Measurements from ENCODE around the gene AIP. TPM values are rescaled to one million over a fixed set of nuclear protein-coding genes. Genes with fewer than 3 reads are reported as not detected.

Gene AIP
- 72.0 TPM for total RNA-seq

DNA sequence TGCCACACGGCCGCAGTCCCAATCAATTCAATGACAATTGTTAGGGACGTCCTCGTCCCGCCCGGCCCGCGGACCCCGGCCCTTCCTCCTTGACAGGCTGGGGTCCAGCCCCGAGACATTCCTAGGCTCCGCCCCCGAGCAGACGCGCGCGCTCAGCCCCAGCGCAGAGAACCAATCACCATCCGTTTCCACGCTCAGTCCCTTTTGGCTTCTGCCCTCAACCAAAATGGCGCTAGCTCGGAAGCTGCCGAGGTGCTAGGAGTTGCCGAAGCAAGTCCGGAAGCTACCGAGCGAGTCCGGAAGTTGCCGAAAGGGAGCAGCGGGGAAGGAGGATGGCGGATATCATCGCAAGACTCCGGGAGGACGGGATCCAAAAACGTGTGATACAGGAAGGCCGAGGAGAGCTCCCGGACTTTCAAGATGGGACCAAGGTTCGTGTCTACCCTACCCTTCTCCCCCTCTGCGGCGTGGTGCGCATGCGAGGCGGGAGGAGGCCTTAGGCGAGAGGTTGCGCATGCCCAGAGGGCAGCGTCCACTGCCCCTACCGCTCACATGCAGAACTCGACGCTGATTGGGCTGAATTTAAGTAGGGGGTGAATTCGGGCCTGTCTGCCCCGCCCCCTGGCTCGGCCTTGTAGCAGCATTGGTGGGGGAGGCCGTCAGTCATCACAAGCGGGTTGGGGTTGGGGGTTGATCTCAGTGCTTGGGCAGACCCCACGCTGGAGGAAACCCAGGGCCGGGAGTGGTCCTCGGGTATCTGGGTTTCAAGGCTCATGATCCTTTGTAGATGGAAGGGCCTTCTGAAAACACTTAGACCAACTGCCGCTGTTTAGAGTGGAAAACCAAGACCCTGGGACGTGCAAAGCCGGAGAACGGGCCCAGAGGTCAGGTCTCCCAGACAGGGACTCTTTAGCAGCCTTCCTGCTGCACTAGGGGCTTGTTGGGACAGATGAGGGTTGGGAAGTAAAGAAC, at the start of gene AIP:
Gene AIP (plus strand): TSS at position 200 of the 972 bp plus-strand sequence. CDS start 133 bp downstream, at position 333.
- ATAC-seq (peak; percentile 97), DNase-seq (ENCODE audit: low spot score) (peak; percentile 98)
- intact Hi-C loops (cut with DNase I), result no loop called here

DNA sequence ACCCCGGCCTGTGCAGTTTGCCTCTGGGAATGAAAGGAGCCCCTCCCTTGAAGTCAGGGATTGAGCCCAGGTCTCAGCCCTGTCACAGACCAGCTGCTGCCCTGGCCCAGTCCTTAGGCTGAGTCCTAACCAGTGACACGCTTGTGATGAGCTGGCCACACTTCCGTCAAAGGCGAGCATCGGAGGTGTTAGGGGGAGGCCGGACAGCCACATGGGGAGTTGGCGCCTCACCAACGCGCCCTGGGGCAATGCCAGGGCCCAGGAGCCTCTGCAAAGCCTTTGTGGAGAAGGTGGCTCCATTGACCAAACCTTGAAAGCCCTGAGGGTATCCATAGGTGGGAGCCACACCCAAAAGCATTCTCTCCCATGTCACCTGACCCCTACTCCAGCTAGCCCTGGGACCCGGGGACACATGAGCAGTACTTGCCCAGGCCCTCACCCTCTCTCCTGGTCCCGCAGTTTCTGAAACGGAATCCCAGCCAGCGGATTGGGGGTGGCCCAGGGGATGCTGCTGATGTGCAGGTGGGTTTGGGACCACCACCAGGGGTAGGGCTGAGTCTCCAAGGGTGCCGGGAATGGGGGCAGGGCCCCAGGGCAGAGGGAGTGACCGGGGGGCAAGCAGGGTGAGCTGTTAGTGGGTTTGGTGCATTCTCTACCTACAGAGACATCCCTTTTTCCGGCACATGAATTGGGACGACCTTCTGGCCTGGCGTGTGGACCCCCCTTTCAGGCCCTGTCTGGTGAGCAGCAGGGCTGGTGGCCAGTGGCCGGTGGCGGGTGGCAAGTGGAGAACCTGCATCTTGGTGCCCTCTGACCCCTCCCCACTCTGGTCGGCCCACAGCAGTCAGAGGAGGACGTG, 49.1 kb upstream of the AIP start:
- ATAC-seq (no peak), DNase-seq (ENCODE audit: low spot score) (no peak)
- intact Hi-C loops (cut with DNase I), result no loop called here

DNA sequence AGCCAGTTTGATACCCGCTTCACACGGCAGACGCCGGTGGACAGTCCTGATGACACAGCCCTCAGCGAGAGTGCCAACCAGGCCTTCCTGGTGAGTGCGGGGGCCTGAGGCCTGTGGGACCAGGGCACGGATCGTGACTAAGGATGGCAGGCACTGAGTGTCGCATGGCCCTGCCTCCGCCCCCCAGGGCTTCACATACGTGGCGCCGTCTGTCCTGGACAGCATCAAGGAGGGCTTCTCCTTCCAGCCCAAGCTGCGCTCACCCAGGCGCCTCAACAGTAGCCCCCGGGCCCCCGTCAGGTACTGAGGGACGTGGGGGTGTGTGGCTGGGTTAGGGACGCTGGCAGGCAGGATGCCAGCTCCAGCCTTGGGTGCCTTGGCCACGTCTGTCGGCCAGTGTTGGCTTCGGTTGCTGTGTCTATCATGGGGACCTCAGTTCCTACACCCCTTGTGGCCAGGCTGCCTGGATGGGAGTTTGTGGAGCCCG, 48.4 kb upstream of the AIP start:
- intact Hi-C loops (cut with DNase I), result no loop called here
- no peak for ATAC-seq
- DNase-seq (ENCODE audit: low spot score), result no peak

DNA sequence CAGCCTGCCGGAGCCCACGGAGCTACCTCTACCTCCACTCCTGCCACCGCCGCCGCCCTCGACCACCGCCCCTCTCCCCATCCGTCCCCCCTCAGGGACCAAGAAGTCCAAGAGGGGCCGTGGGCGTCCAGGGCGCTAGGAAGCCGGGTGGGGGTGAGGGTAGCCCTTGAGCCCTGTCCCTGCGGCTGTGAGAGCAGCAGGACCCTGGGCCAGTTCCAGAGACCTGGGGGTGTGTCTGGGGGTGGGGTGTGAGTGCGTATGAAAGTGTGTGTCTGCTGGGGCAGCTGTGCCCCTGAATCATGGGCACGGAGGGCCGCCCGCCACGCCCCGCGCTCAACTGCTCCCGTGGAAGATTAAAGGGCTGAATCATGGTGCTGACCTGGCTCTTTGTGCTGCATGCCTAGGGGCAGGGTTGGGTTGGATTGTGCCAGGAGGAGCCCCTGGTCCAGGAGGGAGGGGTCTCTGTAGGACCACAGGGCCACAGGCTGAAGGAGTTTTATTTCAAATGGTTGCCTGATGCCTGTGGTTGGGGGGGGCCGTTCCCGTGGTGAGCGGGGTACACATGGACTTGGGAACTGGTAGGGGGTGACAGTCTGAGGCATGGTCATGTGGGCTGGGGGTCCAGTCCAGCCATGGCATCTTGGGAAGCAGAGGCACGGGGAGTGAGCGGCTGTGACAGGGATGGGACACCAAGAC, 47.6 kb upstream of the AIP start:
- intact Hi-C loops (cut with DNase I), result no loop called here
- ATAC-seq, result no peak
- no peak for DNase-seq (ENCODE audit: low spot score)

DNA sequence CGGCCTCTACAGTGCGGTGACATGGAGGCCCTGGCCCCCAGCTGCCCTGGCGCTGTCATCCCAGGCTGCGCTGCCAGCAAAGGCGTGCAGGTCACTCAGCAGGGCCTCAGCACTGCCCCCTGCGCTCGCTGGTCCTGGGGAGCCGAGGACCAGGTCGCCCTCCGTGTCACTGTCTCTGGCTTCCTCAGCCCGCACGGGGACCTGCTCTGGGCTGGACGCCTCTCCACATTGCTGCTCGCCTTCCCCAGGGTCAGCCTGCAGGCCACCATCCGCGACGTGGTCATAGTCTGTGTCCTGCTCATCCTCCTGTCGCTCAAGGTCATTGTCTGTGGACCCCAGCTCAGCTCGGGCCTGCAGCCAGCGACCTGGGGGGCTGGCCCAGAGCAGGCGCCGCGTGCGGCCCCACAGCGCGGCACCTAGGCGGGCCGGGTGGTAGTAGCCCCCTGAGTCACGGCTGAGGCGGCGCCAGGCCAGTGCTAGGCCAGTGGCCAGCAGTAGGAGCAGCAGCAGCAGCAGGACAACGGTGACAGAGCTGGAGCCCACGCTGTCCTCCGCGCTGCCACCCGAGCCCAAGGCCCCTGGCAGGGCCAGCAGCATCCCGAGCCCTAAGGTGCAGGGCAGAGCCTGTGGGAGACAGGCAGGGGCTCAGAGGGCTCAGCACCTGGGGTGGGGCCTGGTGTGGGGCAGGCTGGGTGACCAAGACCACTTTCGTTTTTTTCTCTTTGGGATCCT, 46.9 kb upstream of the AIP start:
- intact Hi-C loops (cut with DNase I), result no loop called here
- no peak for DNase-seq (ENCODE audit: low spot score)
- ATAC-seq, result no peak

DNA sequence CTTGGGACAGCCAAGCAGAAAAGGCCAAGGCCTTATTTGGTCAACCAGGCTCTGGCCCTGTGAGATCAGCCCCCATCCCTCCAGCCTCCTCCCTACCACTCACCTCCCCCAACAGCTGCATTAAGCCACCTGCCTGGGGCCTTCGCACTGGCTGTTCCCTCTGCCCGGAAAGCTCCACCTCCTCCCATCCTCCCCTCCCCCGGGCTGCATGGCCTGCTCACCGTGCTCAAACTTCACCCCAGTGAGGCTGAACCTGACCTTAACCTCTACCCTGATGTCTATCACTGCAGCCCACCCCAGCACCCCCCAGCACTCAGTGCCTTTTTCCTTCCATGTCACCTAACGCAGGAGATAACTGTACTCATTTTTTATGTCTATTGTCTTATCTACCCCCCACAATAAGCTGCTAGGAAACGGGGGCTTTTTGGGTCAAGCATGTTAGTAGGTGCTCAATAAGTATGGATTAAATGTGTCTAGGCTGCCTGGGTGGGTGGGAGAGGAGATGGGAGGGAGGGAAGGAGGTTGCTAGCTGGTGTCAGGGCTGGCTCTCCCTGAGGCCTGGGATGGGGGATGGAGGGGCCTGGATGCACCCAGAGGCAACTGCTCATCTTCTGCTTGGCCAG, 46.3 kb upstream of the AIP start:
- ATAC-seq (no peak), DNase-seq (ENCODE audit: low spot score) (no peak)
- intact Hi-C loops (cut with DNase I), result no loop called here

DNA sequence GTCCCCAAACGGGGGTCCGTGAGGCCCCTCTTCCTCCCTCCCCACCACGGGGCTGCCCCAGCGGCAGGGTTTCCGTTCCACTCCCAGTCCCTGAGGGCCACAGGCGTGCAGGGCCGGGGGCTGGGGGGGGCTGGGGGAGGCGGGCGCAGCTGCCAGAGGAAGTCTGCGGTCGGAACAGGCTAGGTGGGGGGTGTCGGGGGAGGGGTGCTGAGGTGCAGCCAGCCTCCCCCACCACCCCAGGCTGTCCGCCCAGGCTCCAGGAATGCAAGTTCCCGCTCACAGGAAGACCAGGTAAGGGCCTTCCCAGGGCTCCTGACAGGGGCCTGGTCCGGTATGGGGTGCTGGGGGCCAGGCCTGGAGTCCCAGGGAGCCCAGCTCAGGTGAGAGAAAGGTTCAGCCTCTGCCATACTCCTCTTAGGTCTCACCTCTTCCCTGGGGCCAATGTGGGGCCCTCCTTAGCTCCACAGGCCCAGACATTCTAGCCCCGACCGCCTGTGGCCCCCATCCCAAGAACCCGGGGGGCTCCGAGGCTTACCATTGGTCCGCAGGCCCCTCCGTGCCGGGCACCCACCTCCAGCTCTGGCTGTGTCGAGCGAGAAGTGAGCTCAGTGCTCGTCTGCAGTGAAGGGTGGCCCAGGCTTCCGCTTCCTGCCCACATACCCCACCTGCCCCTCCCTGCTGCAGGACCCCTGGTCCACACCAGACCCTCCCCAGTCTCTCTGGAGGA, 45.6 kb upstream of the AIP start, which contains the start of gene PTPRCAP:
Gene PTPRCAP (minus strand): TSS at position 601 of the 727 bp plus-strand sequence. CDS start 63 bp downstream, at position 538.
- intact Hi-C loops (cut with DNase I), result no loop called here
- ATAC-seq (no peak), DNase-seq (ENCODE audit: low spot score) (no peak)

DNA sequence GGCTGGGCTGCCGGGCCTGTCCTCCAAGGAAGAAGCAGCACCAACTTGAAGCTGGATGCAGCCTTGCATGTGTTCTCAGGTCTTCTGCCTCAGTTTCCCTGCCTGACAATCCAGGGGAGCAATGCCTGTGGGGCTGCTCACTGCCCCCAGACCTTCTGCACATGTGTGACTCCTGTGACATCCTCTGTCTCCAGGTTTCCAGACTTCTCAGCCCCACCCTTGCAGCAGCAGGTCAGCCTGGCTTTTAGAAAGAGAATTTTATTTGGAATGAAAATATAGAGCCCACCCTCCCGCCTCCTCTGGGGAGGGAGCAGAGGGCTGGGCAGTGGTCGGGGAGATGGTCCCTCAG, 45.0 kb upstream of the AIP start:
- ATAC-seq, result no peak
- DNase-seq (ENCODE audit: low spot score), result no peak
- intact Hi-C loops (cut with DNase I), result no loop called here

DNA sequence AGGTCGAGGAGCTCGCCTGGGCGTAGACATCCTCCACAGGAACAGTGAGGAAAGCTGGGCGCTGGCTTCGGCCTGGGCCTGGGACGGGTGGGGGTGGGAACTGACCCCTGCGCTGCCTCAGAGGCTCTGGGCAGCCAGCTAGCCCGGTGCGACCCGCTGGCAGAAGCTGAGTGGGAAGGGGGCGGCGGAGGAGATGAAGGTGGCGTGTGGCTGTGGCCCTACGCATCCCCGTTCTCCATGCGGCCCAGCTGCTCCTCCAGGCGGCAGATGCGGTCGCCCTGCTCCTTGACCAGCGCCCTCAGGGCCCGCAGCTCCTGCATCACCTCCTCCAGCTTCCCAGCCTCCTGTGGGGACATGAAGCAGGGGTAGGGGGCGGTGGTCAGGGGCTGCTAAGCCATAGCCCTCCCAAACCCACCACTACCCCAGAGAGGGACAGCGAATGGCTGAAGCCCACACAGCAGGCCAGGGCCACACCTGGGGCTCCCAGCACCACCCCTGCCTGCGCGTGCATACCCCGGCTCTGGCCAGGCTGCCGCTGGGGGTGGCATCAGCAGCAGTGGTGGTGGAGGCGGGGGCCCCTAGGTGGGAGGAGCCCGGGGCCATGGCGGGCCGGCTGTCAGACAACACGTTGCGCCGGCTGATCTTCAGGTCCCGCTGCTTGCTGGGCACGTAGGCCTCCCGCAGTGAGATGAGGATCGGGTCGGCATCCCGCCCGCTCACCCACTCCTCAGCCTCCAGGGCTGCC, 44.5 kb upstream of the AIP start:
- ATAC-seq (no peak), DNase-seq (ENCODE audit: low spot score) (peak; percentile 59)
- intact Hi-C loops (cut with DNase I), result no loop called here

DNA sequence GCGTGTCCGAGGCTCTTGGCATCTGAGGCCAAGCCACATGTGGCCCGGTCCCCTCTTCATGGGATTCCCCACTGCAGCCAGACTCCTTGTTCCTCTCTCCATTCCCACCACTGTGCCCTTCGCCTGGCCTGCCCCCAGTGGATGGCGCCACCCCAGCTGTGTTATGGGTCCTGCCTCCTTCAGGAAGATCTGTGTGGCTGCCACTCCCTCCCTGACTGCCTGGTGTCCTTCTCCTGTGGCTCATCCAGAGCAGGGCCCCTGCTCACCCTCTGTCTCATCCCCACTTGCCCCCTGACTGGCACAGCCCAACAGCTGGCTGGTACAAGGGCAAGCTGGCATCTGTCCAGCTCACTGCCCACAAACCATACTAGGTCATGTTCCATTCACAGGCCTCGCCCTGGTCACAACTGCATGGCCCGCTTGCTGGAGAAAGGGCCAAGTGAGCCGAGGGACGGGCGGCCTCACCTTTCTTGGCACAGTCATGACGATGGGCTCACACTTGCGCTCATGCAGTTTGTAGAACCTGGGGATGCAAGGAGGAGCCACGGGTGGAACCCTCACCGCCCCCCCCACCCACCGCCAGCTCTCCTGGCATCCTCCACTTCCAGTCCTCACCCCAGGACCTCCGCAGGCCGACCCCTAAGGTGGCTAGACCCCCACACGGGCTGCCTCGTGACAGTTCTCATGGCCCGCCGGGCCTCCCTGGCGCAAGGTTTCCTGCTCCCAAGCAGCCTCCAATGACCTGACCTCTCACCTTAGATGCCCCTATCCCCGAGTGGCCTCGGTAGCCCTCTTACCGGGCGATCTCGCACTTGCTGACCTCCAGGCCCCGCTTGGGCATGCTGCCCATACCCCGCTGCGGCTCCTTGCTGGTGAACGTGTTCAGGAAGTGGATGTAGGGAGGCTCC, 43.3 kb upstream of the AIP start:
- ATAC-seq, result no peak
- DNase-seq (ENCODE audit: low spot score), result peak; percentile 75
- intact Hi-C loops (cut with DNase I), result no loop called here

DNA sequence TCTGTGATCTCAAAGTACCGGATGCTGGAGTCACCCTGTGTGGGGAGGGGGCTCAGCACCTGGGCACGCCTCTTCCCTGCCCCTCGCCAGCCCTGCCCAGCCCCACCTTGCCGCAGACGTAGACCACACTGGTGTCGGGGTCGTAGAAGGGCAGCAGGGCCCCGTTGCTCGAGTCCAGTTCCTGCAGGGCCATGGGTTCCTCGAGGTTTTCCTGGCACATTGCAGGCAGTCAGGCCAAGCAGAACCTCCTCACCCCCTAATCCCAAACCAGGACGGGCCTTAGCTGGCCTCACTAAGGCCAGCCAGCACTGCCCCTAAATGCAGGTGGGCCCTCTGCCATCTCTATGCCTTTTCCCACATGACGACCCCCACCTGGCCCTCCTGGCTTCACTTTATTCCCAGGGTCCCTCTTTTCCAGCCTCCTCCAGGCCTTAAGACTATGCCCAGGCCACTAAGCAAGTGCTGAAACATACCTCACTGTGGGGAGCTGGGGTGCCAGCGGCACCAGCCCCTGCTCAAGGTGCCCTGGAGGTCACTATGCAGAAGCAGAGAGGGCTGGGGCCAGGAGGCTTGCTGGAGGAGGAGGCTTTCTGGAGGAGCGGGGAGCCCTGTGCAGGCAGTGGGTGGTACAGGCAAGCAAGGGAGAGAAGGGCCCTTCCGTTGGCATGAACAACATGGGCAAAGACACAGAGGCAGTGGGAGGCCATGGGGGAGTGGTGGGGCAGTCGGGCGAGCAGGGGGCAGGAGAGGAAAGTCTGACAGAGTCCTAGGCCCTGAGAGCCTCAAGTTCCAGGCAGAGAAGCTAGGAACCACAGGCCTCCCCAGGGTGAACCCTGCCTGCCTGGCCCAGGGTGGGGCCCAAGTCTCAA, 42.4 kb upstream of the AIP start:
- no peak for ATAC-seq
- DNase-seq (ENCODE audit: low spot score), result no peak
- intact Hi-C loops (cut with DNase I), result no loop called here

DNA sequence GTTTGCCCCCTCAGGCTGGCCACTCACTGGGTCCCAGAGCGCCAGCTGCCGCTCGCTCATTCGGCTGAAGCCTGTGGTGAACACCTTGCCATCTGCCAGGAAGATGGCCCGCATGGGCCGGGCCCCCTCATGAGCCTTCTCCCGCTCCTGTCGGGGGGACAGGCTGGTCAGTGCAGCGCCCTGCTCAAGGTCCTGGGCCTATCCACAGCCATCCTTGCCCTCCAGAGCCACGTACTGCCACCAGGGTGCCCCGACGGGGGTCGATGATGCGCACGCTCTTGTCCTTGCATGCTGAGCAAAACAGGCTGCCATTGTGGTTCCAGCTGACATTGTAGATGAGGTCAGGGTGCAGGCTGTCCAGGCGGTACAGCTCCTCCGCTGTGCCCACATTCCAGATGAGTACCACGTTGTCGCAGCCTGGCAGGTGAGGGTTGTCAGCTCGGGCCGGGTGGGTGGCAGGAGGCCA, 41.7 kb upstream of the AIP start:
- ATAC-seq, result no peak
- intact Hi-C loops (cut with DNase I), result no loop called here
- no peak for DNase-seq (ENCODE audit: low spot score)

DNA sequence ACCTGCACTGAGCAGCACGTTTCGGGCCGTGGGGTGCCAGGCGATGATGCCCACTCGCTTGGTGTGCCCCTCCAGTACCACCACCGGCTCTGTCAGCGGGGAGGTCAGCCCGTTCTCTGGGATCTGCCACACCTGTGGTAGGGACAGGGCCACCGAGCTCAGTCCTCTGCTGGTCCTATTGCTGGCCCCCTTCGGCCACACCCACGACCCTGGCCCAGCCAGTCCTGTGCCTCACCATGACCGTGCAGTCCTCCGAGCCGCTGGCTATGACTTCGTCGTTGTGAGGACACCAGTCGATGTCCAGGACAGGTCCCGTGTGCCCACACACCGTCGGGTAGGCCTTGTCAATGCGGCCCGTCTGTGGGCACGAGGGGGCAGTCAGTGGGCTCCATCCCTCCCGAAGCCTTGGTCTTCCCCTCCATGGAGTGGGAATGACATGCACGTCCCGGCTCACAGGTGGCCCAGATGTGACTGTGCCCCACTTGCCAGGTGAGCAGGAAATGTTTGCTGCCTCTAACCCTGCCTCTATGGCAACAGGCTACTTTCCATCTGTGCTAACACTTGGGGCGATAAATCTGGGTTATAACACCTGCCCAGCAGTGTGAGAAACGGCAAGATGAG, 41.0 kb upstream of the AIP start:
- intact Hi-C loops (cut with DNase I), result no loop called here
- ATAC-seq, result no peak

More for the DNA sequence above, 41.0 kb upstream of the AIP start:
- DNase-seq (ENCODE audit: low spot score), result no peak

All from sciatic nerve (tissue), 2 donors.